Skin of body (tissue), 2 donors: ENCODE data around the gene TEX38. TPM values are rescaled to one million over a fixed set of nuclear protein-coding genes. Genes with fewer than 3 reads are reported as not detected.
"Not testable (repeated sequence)": the region's sequence is repeated elsewhere in the genome, so short reads cannot be mapped to it uniquely, and the experiment has no call there.

Experiments used
- DNase-seq: peaks from one replicate; lab custom pipeline; 2025; lab: John Stamatoyannopoulos, UW
- total RNA-seq: library from RNA; depleted of rRNA; stranded (reverse); fragments of >200 nt; gene quantifications from one replicate; pipeline ENCODE4 v1.2.3, GENCODE V29; 2014

The TEX38 gene
- total RNA-seq, result not detected

- no peak for DNase-seq
Measured at GRCh38 chr1:46671554-46671953, at the start of gene TEX38. Gene TEX38, plus strand, starts transcription at chr1:46671854. Its CDS starts 81 bp downstream, at chr1:46671935.

DNA sequence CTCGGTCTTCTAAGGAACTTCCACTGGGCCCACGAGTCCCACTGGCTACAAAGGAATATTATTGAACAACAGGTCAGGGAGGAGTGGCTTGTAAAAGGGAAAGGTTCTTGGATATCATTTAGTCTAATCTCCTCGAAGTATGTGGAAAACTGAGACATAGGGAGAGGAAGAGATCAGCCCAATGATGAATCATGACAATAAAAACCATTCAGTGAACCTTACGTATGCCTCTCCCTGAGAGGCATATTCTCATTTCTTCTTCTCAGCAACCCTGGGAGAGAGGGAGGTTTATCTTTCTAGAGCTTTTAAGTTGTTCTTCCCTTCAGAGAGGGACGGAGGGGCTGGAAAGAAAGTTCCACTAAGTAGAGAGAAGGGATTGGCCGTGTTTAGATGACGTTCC, 49.7 kb upstream of the TEX38 start:
- no peak for DNase-seq

GRCh38 chr1:46622344-46622743, 49.3 kb upstream of the TEX38 start:
- DNase-seq, result no peak

DNA sequence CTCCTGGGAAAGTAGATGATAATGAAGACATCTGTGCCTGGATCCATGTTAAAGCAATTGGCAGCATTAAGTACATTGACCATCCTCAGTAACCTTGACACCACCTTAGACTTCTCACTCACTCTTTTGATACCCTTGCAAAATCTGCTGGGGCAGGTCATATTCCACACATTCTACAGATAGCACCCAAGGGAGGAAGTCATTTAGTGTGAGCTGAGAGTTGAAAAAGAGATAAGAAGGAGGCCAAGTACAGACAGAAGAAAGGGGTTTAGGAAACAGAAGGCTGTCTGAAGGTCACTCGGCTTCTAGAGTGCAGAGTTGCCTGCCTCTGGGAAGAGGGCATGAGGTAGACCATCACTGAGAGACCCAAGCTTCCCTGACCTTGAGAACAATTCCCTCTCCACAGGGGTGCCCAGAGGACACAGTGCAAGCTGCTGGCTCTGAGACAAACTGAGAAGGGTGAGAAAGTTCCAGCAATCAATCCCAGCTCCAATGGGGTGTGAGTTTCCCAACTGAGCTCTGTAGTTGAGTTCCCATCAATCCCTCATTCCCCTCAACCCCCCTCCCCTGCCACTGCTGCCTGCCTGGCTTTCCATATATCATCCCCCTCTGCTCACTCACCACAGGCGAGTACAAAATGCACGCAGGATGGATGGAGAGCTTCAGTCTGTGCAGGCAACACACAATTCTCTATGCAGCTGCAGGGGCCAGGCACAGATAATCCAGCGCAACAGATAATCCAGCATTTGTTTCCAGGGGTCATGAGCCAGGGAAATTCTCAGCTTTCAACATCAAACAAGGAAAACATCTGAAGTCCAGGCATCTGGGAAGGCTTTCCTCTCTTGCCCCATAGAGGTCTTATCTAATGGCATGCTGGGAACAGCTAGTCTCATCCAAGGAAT, 47.7 kb upstream of the TEX38 start:
- no peak for DNase-seq

DNA sequence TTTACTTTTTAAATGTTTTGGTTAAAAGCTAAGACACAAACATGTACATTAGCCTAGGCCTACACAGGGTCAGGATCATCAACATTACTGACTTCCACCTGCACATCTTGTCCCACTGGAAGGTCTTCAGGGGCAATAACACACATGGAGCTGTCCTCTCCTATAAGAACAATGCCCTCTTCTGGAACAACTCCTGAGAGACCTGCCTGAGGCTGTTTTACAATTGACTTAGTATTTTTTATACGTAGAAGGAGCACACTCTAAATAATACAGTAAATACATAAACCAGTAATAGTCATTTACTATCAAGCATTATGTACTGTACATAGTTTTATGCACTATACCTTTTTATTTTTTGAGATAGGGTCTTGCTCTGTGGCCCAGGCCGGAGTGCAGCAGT, 40.9 kb upstream of the TEX38 start:
- DNase-seq, result no peak

GRCh38 chr1:46635205-46635604, 36.4 kb upstream of the TEX38 start:
- no peak for DNase-seq

- no peak for DNase-seq
Measured at GRCh38 chr1:46637444-46638083, 34.1 kb upstream of the TEX38 start.

GRCh38 chr1:46638921-46639320, 32.7 kb upstream of the TEX38 start:
- no peak for DNase-seq

DNA sequence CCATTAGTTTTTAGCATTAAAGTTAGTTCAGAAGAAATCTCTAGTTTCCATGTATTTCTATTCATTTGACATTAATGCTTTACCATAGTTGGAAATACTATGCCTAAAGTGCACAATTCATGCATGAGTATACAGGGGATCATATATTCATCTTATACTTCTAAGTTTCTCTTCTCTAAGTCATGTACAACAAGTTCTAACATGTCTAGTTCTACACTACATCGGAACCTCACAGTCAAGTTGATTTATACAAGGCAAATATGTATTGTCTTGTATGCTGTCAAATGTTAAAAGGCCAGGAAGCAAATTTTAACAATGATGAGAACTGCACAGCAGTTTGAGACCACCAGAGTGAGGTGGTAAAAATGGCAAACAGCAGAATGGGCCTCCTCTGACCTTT, 32.1 kb upstream of the TEX38 start:
- DNase-seq, result no peak

DNA sequence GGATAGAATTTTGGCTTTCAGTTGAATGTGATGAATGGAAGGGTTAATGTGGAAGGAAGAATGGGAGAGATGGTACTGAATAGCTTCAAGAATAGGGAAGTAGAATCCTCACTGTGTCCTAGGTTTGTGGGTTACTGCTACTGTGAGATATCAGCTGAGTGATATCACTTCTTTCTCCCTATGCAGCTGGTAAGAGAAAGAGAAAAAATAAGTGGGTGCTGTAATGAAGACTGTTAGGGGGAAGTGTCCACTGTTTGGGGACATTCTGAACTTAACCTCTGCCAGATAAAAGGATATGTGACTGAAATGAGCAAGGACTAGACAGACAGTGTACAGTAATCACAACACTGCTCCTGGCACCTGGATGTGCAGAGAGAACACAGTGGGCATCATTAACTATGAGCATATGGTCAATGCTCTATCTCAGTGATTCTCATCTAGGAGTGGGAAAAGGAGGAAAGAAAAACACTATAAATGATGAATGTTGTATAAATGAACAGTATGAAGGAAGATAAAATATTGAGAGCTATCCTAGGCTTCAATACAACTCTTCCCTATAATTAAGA, 29.5 kb upstream of the TEX38 start:
- no peak for DNase-seq

- DNase-seq, result no peak
Measured at GRCh38 chr1:46643368-46643775, 28.3 kb upstream of the TEX38 start.

DNA sequence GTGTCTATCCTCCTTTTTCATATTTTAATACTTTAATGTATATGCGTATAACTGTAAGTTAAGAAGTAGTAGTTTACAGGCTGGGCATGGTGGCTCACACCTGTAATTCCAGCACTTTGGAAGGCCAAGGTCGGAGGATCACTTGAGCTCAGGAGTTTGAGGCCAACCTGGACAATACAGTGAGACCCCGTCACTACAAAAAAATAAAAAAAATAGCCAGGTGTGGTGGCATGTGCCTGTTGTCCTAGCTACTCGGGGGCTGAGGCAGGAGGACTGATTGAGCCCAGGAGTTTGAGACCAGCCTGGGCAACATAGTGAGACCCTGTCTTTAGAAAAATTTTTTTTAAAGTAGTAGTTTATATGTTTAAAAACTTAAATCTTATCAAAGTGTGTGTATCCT, 25.8 kb upstream of the TEX38 start:
- no peak for DNase-seq

- no peak for DNase-seq
Measured at GRCh38 chr1:46646331-46646730, 25.3 kb upstream of the TEX38 start.

DNA sequence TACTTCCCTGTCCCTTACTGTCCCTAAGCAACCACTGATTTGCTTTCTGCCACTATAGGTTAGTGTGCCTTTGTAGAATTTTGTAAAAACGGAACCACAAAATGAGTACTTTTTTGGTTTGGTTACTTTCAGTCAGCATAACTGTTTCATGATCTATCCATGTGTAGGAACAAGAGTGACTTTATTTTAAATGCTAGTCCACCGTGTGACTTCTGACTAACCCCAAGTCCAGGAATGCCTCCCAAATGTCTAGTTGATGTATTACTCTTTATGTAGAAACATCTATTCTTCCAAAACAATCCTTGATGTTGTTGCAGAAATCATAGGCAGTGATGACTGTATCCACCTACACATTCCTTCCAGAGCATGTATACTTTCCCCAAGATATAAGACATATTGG, 24.8 kb upstream of the TEX38 start:
- DNase-seq, result no peak

DNA sequence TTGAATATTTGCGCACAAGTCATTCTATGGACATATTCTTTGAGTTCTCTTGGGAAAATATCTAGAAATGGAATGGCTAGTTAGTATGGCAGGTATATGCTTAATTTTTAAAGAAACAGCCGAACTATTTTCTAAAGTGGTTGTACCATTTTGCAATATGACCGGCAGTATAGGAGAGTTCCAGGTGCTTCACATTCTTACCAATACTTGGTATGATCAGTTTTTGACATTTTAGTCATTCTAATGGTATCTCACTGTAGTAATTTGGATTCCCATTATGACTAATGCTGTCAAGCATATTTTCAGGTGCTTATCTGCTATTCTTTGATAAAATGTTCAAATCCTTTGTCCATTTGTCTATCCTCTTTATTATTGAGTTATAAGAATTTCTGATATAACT, 24.0 kb upstream of the TEX38 start:
- no peak for DNase-seq

- no peak for DNase-seq
Measured at GRCh38 chr1:46649764-46650163, 21.9 kb upstream of the TEX38 start.

DNA sequence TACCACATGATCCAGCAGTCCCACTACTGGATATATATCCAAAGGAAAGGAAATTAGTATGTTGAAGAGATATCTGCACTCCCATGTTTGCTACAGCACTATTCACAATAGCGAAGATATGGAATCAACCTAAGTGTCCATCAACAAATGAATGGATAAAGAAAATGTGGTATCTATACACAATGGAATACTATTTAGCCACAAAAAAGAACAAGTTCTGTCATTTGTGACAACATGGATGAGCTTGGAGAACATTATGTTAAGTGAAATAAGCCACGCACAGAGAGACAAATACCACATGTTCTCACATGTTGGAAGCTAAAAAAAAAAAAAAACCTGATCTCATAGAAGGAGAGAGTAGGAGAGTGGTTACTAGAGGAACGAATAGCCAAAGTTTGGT, 21.2 kb upstream of the TEX38 start:
- DNase-seq, result no peak

GRCh38 chr1:46651152-46651551, 20.5 kb upstream of the TEX38 start:
- not testable (repeated sequence) for DNase-seq

DNA sequence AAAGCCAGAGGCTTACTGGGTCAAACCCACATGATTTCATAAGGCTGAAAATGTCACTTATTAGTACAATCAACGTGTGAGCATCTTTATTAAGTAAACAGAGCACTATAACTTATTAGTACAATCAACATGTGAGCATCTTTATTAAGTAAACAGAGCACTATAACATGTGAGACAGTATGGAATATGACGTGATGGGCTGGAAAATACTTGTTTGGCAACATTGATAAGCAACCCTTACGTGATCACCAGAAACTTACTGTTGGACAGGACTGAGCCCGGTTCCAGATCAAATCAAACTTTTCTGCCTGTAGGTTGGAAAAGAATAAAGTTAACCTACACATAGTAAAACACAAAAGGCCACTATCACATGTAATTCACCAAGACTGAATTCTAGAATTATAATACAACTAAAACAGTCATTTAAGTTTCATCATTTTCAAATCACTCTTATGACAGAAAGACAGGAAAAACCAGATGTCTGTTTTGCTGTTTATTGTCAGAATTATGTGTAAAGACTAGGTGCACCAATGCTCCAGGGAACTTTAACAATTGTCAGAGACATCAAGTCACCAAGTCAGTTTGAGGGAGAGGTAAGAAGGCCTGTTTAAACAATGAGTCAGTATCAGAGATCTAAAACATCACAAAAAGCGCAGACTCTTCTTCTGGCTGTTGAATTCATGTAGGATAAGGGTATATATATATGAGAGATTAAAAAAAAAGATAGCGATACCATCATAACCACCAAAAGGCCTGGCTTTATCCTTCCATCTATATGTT, 19.1 kb upstream of the TEX38 start:
- DNase-seq, result no peak

DNA sequence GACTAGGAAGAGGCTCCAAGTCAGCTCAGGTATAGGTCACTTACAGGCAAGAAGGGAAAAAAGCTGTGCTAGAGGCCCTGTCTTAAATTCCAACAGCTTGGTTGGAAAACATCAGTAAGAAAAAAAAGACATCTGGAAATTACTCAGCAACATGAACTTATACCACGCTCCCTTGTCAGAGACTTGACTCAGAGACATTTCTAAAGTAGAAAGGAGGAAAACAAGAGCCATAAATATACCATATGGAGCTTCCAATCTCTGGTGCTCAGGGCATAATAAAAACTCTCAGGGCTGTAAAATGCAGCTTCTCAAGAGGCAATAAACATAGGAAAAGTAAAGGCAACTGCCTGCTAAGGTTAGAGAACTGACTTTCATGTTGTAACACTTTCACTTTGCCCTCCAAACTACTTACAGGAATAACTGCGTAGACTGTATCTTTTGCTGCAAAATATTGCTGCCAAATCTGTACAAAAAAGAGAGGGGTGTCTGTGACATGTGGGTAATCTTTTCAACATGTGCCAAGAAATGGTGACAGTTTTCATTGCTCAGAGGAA, 18.2 kb upstream of the TEX38 start:
- DNase-seq, result peak; percentile 2

- no peak for DNase-seq
Measured at GRCh38 chr1:46654012-46654411, 17.6 kb upstream of the TEX38 start.
